MCF 10A (cell line): ENCODE results near the gene ZNF804B. TPM values are rescaled to one million over a fixed set of nuclear protein-coding genes. Genes with fewer than 3 reads are reported as not detected.

Source experiments
- BruUV-seq: library from RNA; stranded (reverse); fragments of 400-500 nt; replicated peaks from 2 replicates; lab custom pipeline; 2021; lab: Mats Ljungman, UMichigan
- CTCF ChIA-PET: fragments of 300-600 bp; sonication (Branson Sonifier 250); formaldehyde crosslinking; extraction: SDS; loops from one replicate; lab custom pipeline; 2021; ENCODE audit warnings: antibody characterized with exemption, inconsistent platforms; lab: Yijun Ruan, JAX
- POLR2A ChIA-PET: fragments of 300-600, 350-650 bp; sonication (Branson Sonifier 250); formaldehyde crosslinking; extraction: SDS; loops from one replicate; lab custom pipeline; 2020; ENCODE audit warnings: antibody characterized with exemption, inconsistent platforms; lab: Yijun Ruan, JAX
- DNase-seq: peaks from one replicate; pipeline ENCODE4 v3.0.0-alpha.2; 2018; ENCODE audit not compliant: unreplicated experiment
- H3K27ac Mint-ChIP-seq: one replicate; pipeline ENCODE4 v1.8.0; 2022; ENCODE audit warnings: mild to moderate bottlenecking, low read depth, mixed read lengths; ENCODE audit not compliant: unreplicated experiment
- H3K27me3 Mint-ChIP-seq: one replicate; pipeline ENCODE4 v1.8.0; 2022; ENCODE audit warnings: mixed read lengths; ENCODE audit not compliant: insufficient read depth, unreplicated experiment
- H3K36me3 Mint-ChIP-seq: one replicate; pipeline ENCODE4 v1.8.0; 2022; ENCODE audit warnings: mild to moderate bottlenecking, moderate library complexity, mixed read lengths; ENCODE audit not compliant: insufficient read depth, unreplicated experiment
- H3K4me1 Mint-ChIP-seq: one replicate; pipeline ENCODE4 v1.8.0; 2022; ENCODE audit warnings: mixed read lengths; ENCODE audit not compliant: insufficient read depth, unreplicated experiment
- H3K4me3 Mint-ChIP-seq: one replicate; pipeline ENCODE4 v1.8.0; 2022; ENCODE audit warnings: mild to moderate bottlenecking, moderate library complexity, mixed read lengths; ENCODE audit not compliant: unreplicated experiment
- H3K9me3 Mint-ChIP-seq: one replicate; pipeline ENCODE4 v1.8.0; 2022; ENCODE audit warnings: mixed read lengths; ENCODE audit not compliant: unreplicated experiment
- intact Hi-C: fragments of 100-400 bp; cut with micrococcal nuclease; formaldehyde crosslinking; loops from 2 replicates; pipeline ENCODE4 v1.14.1; 2022
- total RNA-seq: library from RNA; stranded (reverse); gene quantifications from 2 replicates; pipeline ENCODE4 v1.2.3, GENCODE V29; 2022
- TF ChIP-seq, protein P1 (sequence below): fragments of 200-600 bp; IDR thresholded peaks from one replicate; pipeline ENCODE4 v1.8.0; 2022; ENCODE audit warnings: antibody characterized with exemption, mild to moderate bottlenecking; ENCODE audit not compliant: unreplicated experiment

The ZNF804B gene
- total RNA-seq, 1 experiment from 2014 or later = not detected

DNA sequence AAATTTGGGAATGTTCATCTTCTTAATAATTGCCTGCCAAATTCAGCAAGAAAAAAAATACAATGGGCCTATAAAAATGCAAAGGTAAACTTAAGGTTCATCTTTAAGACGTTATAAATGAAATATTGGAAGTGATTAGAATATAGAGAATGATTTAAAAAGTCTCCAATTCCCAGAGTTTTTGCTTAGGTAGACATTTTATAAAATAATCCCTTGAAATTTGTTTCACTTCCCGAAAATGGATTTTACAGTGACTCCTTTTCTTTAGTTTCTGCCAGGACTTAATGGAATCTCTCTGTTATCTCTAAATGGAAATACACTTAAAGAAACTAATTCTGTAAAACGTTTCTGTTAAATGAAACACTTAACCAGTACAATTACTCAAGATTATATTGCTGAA is 580.2 kb downstream of the ZNF804B start:
- H3K27ac Mint-ChIP-seq = no peak overlapping the region
- POLR2A ChIA-PET = no interaction called here
- CTCF ChIA-PET = no interaction called here
- no peaks in the 10 kb centered on the region for H3K4me1 Mint-ChIP-seq
- H3K9me3 Mint-ChIP-seq = no peaks in the 10 kb centered on the region
- intact Hi-C loops = no loop called here
- H3K27me3 Mint-ChIP-seq = peaks cover 40% of the 10 kb centered on the region
- DNase-seq = no peak
- H3K36me3 Mint-ChIP-seq = no peaks in the 10 kb centered on the region
- TF ChIP-seq, protein P1, sequence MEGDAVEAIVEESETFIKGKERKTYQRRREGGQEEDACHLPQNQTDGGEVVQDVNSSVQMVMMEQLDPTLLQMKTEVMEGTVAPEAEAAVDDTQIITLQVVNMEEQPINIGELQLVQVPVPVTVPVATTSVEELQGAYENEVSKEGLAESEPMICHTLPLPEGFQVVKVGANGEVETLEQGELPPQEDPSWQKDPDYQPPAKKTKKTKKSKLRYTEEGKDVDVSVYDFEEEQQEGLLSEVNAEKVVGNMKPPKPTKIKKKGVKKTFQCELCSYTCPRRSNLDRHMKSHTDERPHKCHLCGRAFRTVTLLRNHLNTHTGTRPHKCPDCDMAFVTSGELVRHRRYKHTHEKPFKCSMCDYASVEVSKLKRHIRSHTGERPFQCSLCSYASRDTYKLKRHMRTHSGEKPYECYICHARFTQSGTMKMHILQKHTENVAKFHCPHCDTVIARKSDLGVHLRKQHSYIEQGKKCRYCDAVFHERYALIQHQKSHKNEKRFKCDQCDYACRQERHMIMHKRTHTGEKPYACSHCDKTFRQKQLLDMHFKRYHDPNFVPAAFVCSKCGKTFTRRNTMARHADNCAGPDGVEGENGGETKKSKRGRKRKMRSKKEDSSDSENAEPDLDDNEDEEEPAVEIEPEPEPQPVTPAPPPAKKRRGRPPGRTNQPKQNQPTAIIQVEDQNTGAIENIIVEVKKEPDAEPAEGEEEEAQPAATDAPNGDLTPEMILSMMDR = no peak
- no peak overlapping the region for H3K4me3 Mint-ChIP-seq
- no TSS peak for BruUV-seq

GRCh38 chr7:89357121-89357520 is 597.6 kb downstream of the ZNF804B start:
- POLR2A ChIA-PET = no interaction called here
- H3K27ac Mint-ChIP-seq = no peak overlapping the region
- intact Hi-C loops = no loop called here

DNA sequence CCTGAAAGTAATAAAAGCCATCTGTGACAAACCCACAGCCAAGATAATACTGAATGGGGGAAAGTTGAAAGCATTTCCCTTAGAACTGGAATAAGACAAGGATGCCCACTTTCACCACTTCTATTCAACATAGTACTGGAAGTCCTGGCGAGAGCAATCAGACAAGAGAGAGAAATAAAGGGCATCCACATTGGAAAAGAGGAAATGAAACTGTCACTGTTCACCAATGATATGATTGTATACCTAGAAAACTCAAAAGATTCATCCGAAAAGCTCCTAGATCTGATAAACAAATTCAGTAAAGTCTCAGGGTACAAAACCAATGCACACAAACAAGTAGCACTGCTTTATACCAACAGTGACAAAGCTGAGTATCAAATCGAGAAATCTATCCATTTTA is 617.7 kb downstream of the ZNF804B start:
- H3K36me3 Mint-ChIP-seq = no peaks in the 10 kb centered on the region
- ChIA-PET CTCF (no interaction called here), POLR2A (no interaction called here)
- TF ChIP-seq, protein P1 = no peak
- H3K9me3 Mint-ChIP-seq = no peaks in the 10 kb centered on the region
- no peak for DNase-seq
- no TSS peak for BruUV-seq
- no peak overlapping the region for H3K27ac Mint-ChIP-seq
- H3K4me3 Mint-ChIP-seq = no peak overlapping the region
- H3K4me1 Mint-ChIP-seq = no peaks in the 10 kb centered on the region
- intact Hi-C loops = no loop called here
- peaks cover 11% of the 10 kb centered on the region for H3K27me3 Mint-ChIP-seq

More at GRCh38 chr7:89357121-89357520, 597.6 kb downstream of the ZNF804B start:
- TF ChIP-seq, protein P1 = no peak
- no peaks in the 10 kb centered on the region for H3K27me3 Mint-ChIP-seq
- CTCF ChIA-PET = interaction anchor here (0.6 kb wide), 1 partner anchor 650 kb away, joined by 3 read pairs; no protein-coding TSS in a partner anchor
- no peak for DNase-seq
- H3K4me1 Mint-ChIP-seq = no peaks in the 10 kb centered on the region
- H3K4me3 Mint-ChIP-seq = no peak overlapping the region
- H3K36me3 Mint-ChIP-seq = no peaks in the 10 kb centered on the region
- BruUV-seq = no TSS peak
- H3K9me3 Mint-ChIP-seq = peaks cover 12% of the 10 kb centered on the region

GRCh38 chr7:89385411-89385810 is 625.9 kb downstream of the ZNF804B start:
- intact Hi-C loops = no loop called here

More at GRCh38 chr7:89385411-89385810, 625.9 kb downstream of the ZNF804B start:
- Mint-ChIP-seq H3K4me3 (no peak overlapping the region), H3K36me3 (no peaks in the 10 kb centered on the region), H3K9me3 (peaks cover 17% of the 10 kb centered on the region), H3K27ac (no peak overlapping the region), H3K27me3 (no peaks in the 10 kb centered on the region), H3K4me1 (no peaks in the 10 kb centered on the region)
- ChIA-PET POLR2A (no interaction called here), CTCF (no interaction called here)
- DNase-seq = no peak
- TF ChIP-seq, protein P1 = no peak
- BruUV-seq = no TSS peak

Other genes with a start within 250 kb of the ZNF804B start
- gene TEX47, start 36.0 kb downstream of the ZNF804B start, total RNA-seq = not detected in 2 replicates